Measurements from ENCODE around the gene VSIR.
A peak's percentile ranks its signal among the peaks of the same experiment; 100 is the strongest.

The VSIR gene

GRCh38 chr10:71735709-71736569 lies 37.4 kb downstream of the VSIR start:
- TF ChIP-seq, protein P1, sequence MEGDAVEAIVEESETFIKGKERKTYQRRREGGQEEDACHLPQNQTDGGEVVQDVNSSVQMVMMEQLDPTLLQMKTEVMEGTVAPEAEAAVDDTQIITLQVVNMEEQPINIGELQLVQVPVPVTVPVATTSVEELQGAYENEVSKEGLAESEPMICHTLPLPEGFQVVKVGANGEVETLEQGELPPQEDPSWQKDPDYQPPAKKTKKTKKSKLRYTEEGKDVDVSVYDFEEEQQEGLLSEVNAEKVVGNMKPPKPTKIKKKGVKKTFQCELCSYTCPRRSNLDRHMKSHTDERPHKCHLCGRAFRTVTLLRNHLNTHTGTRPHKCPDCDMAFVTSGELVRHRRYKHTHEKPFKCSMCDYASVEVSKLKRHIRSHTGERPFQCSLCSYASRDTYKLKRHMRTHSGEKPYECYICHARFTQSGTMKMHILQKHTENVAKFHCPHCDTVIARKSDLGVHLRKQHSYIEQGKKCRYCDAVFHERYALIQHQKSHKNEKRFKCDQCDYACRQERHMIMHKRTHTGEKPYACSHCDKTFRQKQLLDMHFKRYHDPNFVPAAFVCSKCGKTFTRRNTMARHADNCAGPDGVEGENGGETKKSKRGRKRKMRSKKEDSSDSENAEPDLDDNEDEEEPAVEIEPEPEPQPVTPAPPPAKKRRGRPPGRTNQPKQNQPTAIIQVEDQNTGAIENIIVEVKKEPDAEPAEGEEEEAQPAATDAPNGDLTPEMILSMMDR (IDR thresholded peaks at IDR 0.05; ENCODE audit: insufficient read depth, missing control alignments): no peak
- DNase-seq (ENCODE audit: insufficient read length, low spot score) (no peak), FAIRE-seq (no peak)

GRCh38 chr10:71734797-71735196 lies 38.5 kb downstream of the VSIR start:
- TF ChIP-seq, protein P1 (IDR thresholded peaks at IDR 0.05; ENCODE audit: insufficient read depth, missing control alignments): no peak
- DNase-seq (ENCODE audit: insufficient read length, low spot score) (no peak), FAIRE-seq (no peak)

DNA sequence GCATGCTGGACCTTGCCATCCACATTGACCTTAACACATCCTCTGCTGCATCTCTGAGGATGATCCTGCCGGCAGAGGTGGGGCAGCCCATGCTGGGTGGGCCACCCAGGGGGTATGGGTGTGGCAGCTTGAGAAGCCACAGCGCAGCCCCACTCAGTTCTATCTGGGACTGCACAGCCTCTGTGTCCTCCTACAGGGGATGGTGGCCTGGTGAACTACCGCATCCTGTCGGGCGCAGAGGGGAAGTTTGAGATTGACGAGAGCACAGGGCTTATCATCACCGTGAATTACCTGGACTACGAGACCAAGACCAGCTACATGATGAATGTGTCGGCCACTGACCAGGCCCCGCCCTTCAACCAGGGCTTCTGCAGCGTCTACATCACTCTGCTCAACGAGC lies 41.5 kb downstream of the VSIR start:
- FAIRE-seq (no peak), DNase-seq (ENCODE audit: insufficient read length, low spot score) (no peak)
- TF ChIP-seq, protein P1 (IDR thresholded peaks at IDR 0.05; ENCODE audit: insufficient read depth, missing control alignments): no peak

- FAIRE-seq (no peak), DNase-seq (ENCODE audit: insufficient read length, low spot score) (no peak)
- TF ChIP-seq, protein P1 (IDR thresholded peaks at IDR 0.05; ENCODE audit: insufficient read depth, missing control alignments): no peak
Observed at GRCh38 chr10:71729161-71729636, 44.1 kb downstream of the VSIR start.

DNA sequence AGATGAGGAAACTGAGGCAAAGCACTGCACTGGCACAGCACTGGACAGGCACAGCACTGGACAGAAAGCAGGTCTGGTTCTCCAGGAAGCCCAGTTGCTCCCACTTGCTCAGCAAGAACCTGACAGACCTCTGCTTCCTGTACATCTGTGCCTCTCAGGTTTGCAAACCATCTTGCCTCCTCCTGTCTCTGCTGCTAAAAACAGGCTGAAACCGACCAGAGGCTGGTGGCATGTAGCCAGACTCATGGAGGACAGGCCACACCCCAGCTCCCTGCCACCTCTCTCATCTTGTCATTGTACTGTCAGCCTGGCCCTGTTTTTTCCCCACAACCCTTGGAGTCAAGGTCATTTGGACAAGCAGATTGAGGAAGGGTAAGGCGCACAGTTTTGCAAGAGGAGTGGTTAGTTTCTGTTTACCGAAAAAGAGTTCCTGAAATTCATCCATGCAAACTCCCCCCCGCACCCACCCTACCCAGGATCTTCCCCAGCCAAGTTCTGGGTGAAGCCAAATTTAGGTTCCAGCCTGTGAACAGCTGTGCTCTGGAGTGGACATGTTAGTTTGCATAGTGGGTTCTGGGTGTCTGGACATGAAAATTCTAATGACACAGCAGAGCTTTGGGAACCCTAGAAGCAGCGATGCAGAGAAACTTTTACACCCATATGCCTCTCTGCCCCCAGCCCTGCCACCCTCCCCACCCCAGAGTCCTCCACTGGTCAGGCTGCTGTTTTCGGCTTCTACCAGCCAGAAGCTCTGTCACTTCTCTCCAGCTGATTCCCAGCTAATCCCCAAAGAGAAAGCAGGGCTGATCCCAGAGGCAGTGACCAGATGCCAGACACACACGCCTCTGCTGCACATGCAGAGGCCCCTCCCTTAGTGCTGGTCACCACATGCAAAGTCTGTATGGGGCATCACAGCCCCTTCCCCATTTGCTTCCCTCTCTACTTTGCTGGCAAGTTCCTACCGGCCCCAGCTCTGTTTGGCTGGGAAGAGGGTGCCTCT lies 45.3 kb downstream of the VSIR start:
- TF ChIP-seq, protein P1 (IDR thresholded peaks at IDR 0.05; ENCODE audit: insufficient read depth, missing control alignments): no peak
- peak; percentile 93 for DNase-seq (ENCODE audit: insufficient read length, low spot score)
- no peak for FAIRE-seq

DNA sequence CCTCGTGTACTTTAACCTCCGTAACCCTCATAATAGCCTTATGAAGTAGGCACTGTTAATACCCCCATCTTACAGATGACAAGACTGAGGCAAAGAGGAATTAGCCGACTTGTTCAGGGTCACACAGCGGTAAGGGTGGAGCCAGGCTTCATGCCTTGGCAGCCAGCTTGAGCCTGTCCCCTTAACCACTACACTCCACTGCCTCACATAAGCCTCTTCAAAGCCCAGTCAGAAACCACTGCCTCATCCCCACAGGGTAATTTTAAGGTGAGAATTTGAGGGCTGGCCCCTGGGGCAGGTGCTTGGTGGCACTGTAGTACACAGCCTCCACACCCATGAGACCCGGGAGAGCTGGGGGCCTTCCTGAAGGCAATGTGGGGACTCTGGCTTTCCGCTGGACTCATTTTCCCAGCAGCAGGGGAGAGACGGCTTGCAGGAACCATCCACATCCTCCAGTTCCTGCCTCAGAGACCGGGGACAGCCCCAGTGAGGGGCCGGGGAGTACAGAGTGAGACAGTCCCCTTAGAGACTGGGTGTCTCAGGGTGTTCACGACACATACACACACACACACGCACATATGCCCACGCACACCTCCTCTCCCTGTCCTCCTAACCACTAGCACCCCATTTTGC lies 46.1 kb downstream of the VSIR start:
- TF ChIP-seq, protein P1 (IDR thresholded peaks at IDR 0.05; ENCODE audit: insufficient read depth, missing control alignments): no peak
- no peak for DNase-seq (ENCODE audit: insufficient read length, low spot score)
- no peak for FAIRE-seq
